Stimulated activated CD8-positive, alpha-beta memory T cell treated with anti-CD3 and anti-CD28 coated beads, Interleukin-15, amount 100 ng/mL, for 4 hours (primary cell): ENCODE data around the gene CUL3.

Experiments
- DNase-seq, 2 donors: peaks; one replicate each; pipeline ENCODE4 v3.0.0-alpha.2; 2020; ENCODE audit warnings: low read depth in 2 of 2

CUL3 gene

GRCh38 chr2:224472137-224472536 is 113.0 kb downstream of the CUL3 start:
- DNase-seq, result no peak

- DNase-seq, result no peak
Measured at GRCh38 chr2:224469374-224469964, 115.7 kb downstream of the CUL3 start.

- DNase-seq, result no peak
Measured at GRCh38 chr2:224466304-224466895, 118.8 kb downstream of the CUL3 start.

GRCh38 chr2:224461391-224461790 is 123.8 kb downstream of the CUL3 start:
- no peak for DNase-seq

- DNase-seq, result no peak
Measured at GRCh38 chr2:224457408-224458096, 127.6 kb downstream of the CUL3 start.

GRCh38 chr2:224453892-224454291 is 131.3 kb downstream of the CUL3 start:
- no peak for DNase-seq

- DNase-seq, result no peak
Measured at GRCh38 chr2:224449212-224450147, 135.7 kb downstream of the CUL3 start.

GRCh38 chr2:224448236-224448635 is 136.9 kb downstream of the CUL3 start:
- DNase-seq, result no peak

GRCh38 chr2:224444783-224445182 is 140.4 kb downstream of the CUL3 start:
- DNase-seq, result no peak

- no peak for DNase-seq
Measured at GRCh38 chr2:224444021-224444420, 141.1 kb downstream of the CUL3 start.

GRCh38 chr2:224442071-224442967 is 142.8 kb downstream of the CUL3 start:
- DNase-seq, result no peak

GRCh38 chr2:224440988-224441387 is 144.2 kb downstream of the CUL3 start:
- DNase-seq, result no peak

- no peak for DNase-seq
Measured at GRCh38 chr2:224438726-224439125, 146.4 kb downstream of the CUL3 start.

- no peak for DNase-seq
Measured at GRCh38 chr2:224436634-224437033, 148.5 kb downstream of the CUL3 start.

- no peak for DNase-seq
Measured at GRCh38 chr2:224434618-224435017, 150.5 kb downstream of the CUL3 start.

GRCh38 chr2:224433442-224433841 is 151.7 kb downstream of the CUL3 start:
- DNase-seq, result no peak

- no peak for DNase-seq
Measured at GRCh38 chr2:224432003-224432579, 153.1 kb downstream of the CUL3 start.

- no peak for DNase-seq
Measured at GRCh38 chr2:224429441-224429810, 155.7 kb downstream of the CUL3 start.

GRCh38 chr2:224428787-224429440 is 156.2 kb downstream of the CUL3 start:
- no peak for DNase-seq

GRCh38 chr2:224427471-224427870 is 157.7 kb downstream of the CUL3 start:
- DNase-seq, result no peak
